IPS-18c (cell line): ENCODE results near the gene MLYCD.
"Not testable (repeated sequence)": the region's sequence is repeated elsewhere in the genome, so short reads cannot be mapped to it uniquely, and the experiment has no call there.

Experiments
- H3K4me3 ChIP-seq: 2 replicates; pipeline ENCODE4 v1.7.0; 2013; ENCODE audit warnings: low read depth, mild to moderate bottlenecking, low read length, moderate library complexity; ENCODE audit not compliant: insufficient read depth
- H3K9me3 ChIP-seq: one replicate; pipeline ENCODE4 v1.6.1; 2013; ENCODE audit warnings: mild to moderate bottlenecking, low read length, moderate library complexity; ENCODE audit not compliant: control insufficient read depth, insufficient read depth

MLYCD gene

DNA sequence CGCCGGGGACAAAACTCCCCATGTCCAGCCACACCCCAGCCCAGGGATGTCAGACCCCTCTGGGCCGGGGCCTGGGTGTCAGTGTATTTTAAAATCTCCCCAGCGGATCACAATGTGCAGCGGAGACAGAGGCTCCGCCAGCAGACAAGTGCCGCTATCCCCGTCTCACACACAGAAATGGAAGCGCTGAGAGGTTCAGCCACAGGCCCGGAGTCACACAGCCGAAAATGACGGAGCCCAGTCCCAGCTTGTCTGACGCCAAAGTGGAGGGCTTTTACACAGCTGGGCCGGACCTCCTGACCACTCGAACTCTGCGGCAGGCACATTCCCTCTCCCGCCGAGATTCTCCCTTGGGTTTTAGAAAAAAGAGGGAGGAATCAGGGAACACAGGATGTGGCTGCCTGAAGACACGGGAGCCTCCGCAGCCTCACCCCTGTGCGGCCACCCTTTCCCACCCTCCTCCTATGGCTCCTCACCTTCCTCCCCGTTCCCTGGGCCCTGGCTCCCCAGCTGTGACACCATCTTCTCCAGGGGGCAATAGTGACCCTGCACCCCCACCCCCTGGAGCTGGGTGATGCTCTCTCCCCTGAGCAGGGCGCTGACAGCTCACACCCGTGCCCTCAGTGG lies 47.4 kb downstream of the MLYCD start:
- no peak overlapping the region for H3K4me3 ChIP-seq

DNA sequence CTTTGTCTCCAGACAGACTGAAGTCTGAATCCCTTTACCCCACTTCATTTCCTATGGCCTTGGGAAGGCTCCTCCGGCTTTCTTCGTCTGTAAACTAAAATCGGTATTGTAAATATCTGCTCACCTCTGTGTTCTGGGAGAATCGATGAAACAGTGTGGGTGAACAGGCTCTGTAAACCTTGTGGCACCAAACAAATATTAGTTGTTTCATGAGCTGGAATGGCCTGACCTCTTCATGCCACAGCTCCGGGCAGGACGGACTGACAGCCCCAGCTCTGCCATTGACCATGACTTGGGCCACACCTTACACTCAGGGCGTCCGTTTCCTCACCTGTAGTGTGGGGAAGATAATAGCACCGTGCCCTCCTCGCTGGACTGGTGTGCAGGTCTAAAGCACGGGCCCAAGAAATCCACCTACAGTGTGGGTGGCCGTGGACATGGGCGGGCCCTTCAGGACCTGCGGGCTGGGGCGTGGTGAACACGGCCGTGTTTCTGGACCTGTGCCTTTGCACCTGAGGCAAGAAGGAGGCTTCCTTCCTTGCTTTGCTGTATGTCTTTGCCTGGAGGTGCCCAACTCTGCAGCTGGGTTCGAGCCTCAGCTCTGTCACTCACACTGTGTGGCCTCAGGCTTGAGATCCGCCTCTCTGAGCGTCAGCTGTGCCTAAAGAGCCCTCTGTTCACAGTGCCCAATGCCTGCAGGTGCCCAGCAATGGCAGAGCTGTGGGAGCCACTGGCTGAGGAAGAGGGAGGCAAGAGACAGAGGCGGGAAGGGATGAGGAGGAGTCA lies 48.1 kb downstream of the MLYCD start:
- no peaks in the 10 kb centered on the region for H3K9me3 ChIP-seq

More for the DNA sequence above, 47.4 kb downstream of the MLYCD start:
- H3K9me3 ChIP-seq = no peaks in the 10 kb centered on the region

DNA sequence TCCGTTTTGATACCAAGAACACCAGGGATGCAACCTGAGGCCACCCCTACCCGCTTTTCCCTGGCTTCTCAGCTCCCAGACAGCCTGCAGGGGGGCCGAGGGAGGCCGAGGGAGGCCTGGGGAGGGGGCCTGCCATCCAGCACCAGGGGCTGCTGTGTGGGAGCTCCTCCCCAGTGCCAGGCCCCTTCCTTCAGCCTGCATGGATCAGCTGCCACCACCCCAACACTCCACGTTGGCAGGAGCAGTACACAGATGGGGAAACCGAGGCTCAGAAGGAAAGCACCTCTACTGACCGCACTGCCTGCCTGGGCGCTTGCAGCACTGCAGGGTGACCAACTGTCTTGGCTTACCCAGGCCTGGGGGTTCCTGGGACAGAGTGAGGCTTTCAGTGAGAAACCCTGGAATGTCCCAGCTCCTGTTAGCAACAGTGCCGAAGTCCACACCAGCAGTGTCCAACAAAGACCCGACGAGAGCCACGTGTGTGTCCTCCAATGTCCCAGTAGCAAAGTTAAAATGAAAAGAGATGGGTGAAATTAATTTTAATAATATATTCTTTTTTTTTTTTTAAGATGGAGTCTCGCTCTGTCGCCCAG lies 48.8 kb downstream of the MLYCD start:
- no peak overlapping the region for H3K4me3 ChIP-seq
- H3K9me3 ChIP-seq = no peaks in the 10 kb centered on the region

More for the DNA sequence above, 48.1 kb downstream of the MLYCD start:
- H3K4me3 ChIP-seq = no peak overlapping the region

DNA sequence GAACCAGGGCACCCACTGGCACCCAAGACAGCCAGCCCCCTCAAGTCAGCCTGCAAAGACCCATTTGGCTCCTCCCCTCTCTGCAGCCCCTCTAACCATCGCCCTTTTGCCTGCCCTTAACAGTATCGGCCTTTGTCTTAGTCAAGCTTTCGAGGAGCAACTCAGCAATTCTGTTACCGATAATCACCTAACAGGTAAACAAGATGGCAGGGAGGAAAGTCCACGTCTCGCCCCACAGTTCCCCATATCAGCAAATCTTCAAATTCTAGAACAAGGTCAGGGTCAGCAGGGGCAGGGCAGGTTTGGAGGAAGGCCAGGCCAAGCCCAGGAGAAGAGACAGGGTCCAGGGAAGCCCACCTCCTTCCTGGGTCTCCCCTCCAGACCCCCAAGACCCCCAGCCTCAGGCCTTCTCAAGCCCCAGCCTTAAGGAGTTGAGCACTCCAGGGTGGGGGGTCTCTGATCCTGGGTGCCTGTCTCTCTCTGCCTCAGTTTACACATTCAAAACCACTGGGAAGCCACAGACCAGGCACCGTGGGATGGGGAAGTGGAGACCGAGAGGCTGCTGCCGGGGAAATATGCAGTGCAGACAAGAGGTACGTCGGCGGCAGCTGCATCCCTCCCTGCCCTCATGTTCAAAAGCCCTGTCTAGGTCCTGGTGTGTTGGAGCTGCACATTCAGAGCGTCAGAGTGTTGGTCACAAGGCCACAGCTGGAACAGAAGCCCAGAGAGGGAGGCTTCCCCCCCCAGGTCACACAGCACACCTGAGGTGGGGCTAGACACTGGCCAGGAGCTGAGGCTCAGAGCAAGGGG lies 50.2 kb downstream of the MLYCD start:
- H3K4me3 ChIP-seq = no peak overlapping the region
- no peaks in the 10 kb centered on the region for H3K9me3 ChIP-seq

DNA sequence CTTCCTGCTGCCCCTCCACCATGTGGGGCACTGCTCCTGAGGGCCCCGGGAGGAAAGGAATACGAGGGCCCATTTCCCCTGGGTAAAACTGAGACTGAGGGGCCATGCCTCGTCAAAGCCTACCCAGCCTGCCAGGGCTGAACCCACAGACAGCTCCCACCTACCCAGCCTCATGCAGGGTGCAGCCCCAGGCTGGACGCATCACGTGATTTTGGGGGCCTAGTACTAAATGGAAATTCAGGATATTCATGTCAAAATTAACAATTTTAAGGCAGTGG lies 50.7 kb downstream of the MLYCD start:
- H3K4me3 ChIP-seq = no peak overlapping the region
- no peaks in the 10 kb centered on the region for H3K9me3 ChIP-seq

DNA sequence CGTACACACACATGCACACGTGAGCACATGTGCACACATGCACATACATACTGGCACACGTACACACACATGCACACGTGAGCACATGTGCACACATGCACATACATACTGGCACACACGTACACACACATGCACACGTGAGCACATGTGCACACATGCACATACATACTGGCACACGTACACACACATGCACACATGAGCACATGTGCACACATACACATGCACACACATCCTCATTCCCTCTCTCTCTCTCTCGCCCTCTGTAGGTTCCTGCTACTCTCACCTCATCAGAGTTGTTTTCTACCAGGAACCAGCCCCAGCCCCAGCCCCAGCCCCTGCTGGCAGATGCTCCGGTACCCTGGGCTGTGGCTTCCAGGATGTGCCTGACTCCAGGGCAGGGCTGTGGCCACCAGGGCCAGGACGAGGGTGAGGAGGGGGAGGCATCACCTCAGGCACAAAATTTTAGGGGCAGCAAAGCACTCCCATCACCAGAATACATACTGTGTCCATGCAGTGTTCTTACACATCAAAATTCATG lies 52.0 kb downstream of the MLYCD start:
- not testable (repeated sequence) for H3K9me3 ChIP-seq, H3K4me3 ChIP-seq

DNA sequence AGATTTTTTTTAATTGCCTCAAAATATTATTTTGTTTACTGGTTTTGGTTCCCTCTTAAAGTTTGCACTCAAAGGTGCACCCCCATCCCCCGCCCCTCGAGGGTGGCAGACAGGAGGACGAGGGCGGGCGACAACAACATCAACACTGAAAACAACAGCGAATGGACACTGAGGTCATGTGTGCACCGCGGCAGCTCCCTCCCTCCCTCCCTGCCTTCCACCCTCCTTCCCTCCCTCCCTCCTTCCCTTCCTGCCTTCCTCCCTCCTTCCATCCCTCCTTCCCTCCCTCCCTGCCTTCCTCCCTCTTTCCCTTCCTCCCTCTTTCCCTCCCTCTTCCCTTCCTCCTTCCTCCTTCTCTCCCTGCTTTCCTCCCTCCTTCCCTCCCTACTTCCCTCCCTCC lies 52.6 kb downstream of the MLYCD start:
- Histone ChIP-seq H3K9me3 (no peaks in the 10 kb centered on the region), H3K4me3 (no peak overlapping the region)

DNA sequence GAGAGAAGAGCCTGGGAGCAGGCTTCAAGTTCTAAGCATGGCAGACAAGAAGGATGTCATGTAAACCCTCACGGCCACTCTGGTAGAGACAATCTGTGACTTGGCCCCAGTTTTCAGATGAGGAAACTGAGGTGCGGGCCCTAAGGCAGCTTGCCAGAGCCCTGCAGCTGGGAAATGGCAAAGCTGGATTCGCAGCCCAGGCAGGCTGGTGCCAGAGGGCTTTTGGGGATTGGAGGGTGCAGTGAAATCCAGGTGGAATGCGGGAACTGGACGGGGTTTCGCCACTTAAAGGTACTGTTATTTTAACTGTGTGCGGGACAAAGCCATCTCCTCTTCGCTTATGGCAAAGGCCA lies 53.6 kb downstream of the MLYCD start:
- Histone ChIP-seq H3K9me3 (no peaks in the 10 kb centered on the region), H3K4me3 (no peak overlapping the region)

DNA sequence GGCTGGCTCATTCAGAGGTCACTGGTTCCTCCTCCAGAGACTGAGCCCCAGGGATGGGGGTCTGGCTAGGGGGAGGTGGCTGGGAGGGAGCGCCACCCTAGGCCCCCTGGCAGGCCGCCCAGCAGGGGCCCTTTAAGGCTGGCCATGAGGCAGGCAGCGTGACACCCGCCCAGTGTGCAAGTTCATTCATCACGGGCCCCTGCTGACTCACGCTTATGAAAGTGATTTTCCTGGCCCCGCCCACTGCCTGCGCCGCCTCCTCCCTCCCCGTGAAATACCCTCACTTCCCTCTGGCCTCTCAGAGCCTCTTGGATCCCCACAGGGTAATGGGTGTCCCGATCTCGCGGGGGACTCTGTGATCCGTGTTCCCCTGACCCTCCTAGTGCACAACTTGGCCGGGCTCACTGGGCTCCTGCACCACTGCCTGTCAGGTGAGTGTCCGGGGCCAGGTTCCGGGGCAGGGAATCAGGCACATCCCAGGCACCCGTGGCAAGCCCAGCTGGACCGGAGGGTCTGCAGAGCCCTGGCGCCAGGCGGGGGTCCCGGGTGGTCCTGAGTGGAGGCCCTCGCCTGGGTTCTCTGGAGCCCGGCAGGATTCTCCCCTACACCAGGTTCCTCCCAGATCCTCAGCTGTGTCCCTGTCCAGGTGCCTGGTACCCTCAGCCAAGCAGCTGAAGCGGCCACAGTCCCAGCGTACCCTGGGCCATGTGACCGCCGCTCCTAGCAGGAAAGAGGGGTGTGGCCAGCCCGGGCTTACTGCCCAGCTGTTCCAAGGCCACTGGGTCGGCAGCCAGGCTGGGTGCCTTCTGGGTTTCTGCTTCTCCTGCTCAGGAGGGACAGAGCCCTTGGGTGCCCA lies 54.3 kb downstream of the MLYCD start, which contains the start of gene OSGIN1:
TSS of gene OSGIN1 (plus strand) at position 301 of the 856 bp plus-strand sequence. CDS start 4,432 bp downstream, outside the sequence.
- Histone ChIP-seq H3K9me3 (no peaks in the 10 kb centered on the region), H3K4me3 (peak within 1 kb of the TSS; percentile 15; the same call in 1 of the 2 replicates)

DNA sequence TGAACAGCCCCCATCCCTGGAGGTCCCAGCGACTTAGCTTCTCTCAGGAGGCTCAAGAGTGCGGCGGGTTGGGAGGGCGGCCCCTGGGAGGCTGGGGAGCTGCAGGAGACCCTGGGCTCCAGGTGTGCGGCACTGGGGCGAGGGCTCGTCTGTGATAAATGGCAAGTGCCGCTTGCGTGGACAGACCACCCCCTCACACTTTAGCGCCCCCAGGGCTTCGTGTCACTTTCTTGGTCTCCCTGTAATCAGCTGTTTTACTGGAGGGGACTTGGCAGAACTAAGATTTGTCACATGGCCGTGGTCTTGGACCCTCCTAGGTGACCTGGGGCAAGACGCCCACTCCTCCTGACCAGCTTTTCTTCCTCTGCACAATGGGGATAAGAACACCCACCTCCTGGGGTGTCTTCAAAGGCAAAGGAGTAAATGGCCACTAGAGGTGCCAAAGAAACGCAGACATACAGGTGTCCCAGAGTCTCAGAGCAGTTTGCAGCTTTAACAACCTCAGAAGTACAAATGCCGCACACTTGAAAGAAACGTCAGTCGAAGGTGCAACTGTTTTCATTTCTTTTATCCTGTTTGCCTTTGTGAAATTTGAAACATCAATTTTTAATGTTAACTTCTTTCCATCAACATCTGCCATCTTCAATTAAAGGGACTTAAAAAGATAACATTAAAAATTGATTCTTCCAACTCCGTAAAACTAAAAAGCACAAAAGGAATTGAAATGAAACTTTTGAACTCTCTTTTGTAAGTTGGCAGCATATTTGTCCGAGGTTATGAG lies 55.1 kb downstream of the MLYCD start:
- H3K4me3 ChIP-seq = no peak overlapping the region

DNA sequence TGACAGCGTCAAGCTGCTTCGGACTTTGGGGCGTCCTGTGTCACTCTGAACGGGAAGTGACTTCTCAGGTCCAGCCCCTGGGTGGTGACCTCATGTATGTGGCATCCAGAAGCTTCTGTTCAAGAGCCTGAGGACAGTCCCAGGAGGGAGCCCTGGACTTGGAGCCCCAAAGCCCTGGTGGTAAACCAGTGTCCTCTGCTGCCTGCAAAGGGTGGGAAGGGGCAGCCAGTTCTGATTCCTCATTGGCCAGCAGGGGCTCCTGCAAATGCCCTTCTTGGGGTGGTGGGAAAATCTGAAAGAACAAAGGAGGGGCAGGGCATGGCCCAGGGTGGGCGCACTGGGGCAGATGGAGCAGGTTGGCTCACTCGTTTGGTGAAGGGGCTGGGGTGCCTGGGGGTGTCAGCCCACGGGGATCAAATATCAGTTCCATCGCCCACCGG lies 55.7 kb downstream of the MLYCD start:
- Histone ChIP-seq H3K9me3 (no peaks in the 10 kb centered on the region), H3K4me3 (no peak overlapping the region)

More for the DNA sequence above, 55.1 kb downstream of the MLYCD start:
- no peaks in the 10 kb centered on the region for H3K9me3 ChIP-seq

DNA sequence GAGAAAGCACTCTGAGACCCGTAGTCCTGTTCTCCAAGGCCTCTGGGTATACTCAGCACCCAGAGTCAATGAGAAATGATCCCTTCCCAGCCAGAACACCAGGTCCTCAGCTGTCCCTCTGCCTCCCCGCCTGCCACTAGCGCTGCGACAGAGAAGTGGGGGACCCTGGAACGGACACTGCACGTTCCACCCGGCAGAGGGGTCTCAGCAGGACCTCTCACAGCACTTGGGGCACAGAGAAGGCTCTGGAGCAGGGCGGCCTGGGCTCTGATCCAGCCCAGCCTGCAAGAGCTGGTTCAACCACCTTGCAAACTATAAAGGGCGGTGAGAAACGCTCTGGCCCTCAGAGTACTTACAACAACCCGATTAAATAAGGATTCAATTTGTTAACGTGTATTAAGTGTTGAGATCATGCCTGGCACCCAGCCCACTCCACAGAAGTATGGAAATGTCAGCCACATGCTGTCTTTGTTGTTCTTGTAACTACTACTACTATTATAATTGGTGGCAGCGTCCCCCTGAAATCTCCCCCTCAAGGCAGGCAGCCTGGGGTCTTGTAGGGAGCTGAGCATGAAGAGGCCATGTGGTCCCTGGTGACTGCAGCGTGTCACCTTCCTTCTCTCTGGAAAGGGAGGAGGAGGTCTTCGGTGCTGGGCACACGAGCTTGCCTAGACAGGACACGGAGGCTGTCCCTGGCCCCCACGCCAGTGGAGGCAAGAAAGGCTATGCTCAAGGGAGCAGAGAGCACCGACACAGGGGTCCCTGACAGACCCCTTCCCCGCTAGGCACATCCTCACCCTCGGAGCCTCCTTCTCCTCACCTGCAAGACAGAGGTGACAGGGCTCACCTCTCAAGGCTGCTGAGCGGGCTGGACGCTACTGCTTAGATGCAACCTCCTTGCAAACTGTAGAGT lies 56.6 kb downstream of the MLYCD start:
- Histone ChIP-seq H3K9me3 (no peaks in the 10 kb centered on the region), H3K4me3 (no peak overlapping the region)

DNA sequence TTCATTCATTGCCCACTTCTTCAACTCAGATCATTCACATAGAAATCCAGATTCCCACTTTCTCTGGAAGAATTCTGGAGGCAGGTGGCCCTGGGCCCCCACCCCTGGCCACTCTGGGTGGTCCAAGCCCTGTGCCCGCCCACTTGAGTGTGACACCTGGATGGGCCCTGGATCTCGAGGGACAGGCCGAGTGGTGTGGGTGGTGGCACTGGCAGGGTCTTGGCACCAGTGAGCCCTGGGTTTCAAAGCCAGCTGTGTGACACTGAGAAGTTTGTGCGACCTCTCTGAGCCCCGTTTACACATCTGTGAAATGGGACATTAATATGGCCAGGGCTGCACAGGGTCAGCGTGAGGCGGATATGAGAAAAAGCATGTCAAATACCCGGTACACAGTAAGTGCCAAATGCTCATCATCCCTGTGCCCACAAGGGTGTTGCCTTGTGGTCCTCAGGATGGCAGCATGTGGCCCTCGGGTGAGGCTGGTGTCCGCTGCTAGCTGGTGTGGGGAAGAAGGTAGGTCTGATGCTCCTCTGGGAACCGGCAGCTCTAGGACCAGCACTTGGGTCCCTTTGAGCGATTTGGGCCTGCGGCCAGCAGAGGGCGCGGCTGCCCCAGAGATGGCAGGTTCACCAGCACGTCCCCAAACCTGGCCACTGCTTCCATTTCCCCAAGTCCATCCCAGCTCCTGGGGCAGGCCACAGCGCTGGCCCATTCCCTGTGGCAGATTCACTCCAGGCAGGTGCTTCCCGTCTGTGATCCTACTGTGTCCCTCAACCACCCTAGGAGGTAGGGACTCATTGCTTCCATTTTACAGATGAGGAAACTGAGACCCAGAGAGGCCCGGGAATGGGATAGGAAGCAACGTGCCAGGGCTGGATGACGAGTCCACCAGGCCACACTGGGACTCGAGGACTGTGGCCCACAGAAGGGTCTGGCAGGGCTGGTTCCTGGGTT lies 57.7 kb downstream of the MLYCD start:
- Histone ChIP-seq H3K4me3 (no peak overlapping the region), H3K9me3 (no peaks in the 10 kb centered on the region)

DNA sequence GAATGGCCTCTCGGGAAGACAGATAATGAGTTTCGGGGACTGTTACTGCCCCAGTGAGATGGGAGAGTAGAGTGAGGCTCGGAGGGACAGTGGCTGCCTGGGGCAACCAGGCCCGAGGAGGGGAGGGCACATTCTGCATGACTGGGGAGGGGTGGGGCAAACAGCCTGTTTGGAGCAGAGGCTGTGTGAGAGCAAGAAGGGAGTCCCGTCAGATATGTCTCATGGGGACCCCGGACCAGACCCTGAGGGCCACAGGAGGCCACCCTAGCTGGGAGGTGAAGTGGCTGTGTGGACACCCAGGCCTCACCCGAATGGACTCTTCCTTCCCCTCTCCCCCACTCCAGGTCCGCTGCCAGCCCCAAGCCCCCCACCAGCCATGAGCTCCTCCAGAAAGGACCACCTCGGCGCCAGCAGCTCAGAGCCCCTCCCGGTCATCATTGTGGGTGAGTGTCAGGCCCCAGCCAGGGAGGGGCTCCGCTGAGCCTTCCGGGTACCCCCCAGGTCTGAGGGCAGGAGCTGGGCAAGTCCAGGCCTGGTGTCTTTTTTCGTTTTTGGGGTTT lies 58.5 kb downstream of the MLYCD start:
- H3K9me3 ChIP-seq = no peaks in the 10 kb centered on the region
- H3K4me3 ChIP-seq = no peak overlapping the region
